ENCODE measurements around the gene COL5A3. TPM values are rescaled to one million over a fixed set of nuclear protein-coding genes. Genes with fewer than 3 reads are reported as not detected.
A peak's percentile ranks its signal among the peaks of the same experiment; 100 is the strongest.

COL5A3 gene
- total and polyA plus RNA-seq, 2 of the 13 experiments (the other 11 are each of a cell fraction or from before 2014, with no cell fraction given), result 0.02 TPM; not detected in 1

- no peak for TF ChIP-seq ZNF407 (CRISPR knock-in tag; IDR thresholded peaks at IDR 0.05; ENCODE audit: not compliant biosample characterization)
- peak; percentile 31; the same call in 1 of the 2 replicates for TF ChIP-seq ARID5B (CRISPR knock-in tag; IDR thresholded peaks at IDR 0.05)
- 0 out of 2 replicates have a peak, but pooled peaks have one; percentile 20 for TF ChIP-seq ISL2 (CRISPR knock-in tag; IDR thresholded peaks at IDR 0.05)
- TF ChIP-seq ATM (IDR thresholded peaks at IDR 0.05; ENCODE audit: borderline replicate concordance), result no peak
- TF ChIP-seq ZNF441 (CRISPR knock-in tag; IDR thresholded peaks at IDR 0.05; ENCODE audit: borderline replicate concordance), result 0 out of 2 replicates have a peak, but pooled peaks have one; percentile 24
- no peak for TF ChIP-seq CEBPZ (IDR thresholded peaks at IDR 0.05; ENCODE audit: low read length)
- peak; percentile 19; the same call in 1 of the 2 replicates for TF ChIP-seq GATAD2A (CRISPR knock-in tag; IDR thresholded peaks at IDR 0.05)
- no peak for TF ChIP-seq MEIS2 (CRISPR knock-in tag; IDR thresholded peaks at IDR 0.05)
- 0 out of 2 replicates have a peak, but pooled peaks have one; percentile 47 for TF ChIP-seq ZNF782 (CRISPR knock-in tag; IDR thresholded peaks at IDR 0.05; ENCODE audit: borderline replicate concordance)
- no peak for TF ChIP-seq REPIN1 (CRISPR knock-in tag; IDR thresholded peaks at IDR 0.05; ENCODE audit: borderline replicate concordance, low read depth)
- no peak for TF ChIP-seq ZNF510 (CRISPR knock-in tag; IDR thresholded peaks at IDR 0.05; ENCODE audit: low read depth)
- peak; percentile 92 for TF ChIP-seq SKI (IDR thresholded peaks at IDR 0.05; ENCODE audit: partially characterized antibody)
Observed at GRCh38 chr19:9914315-9915207, 95.7 kb downstream of the COL5A3 start (continued).
